H1 (cell line): ENCODE results near the gene LCLAT1. TPM values are rescaled to one million over a fixed set of nuclear protein-coding genes. Genes with fewer than 3 reads are reported as not detected.

Source experiments
- CTCF ChIA-PET: fragments of 300-600 bp; sonication (Branson Sonifier 250); formaldehyde crosslinking; loops from one replicate; lab custom pipeline; 2021; ENCODE audit not compliant: partially characterized antibody; lab: Charles Lee
- POLR2A ChIA-PET: fragments of 300-600 bp; sonication (Branson Sonifier 250); formaldehyde crosslinking; loops from one replicate; lab custom pipeline; 2021; ENCODE audit warnings: inconsistent platforms; ENCODE audit not compliant: partially characterized antibody; lab: Charles Lee
- DNase-seq, 2 experiments: peaks; one replicate each; pipeline versions ENCODE4 v3.0.0 to v3.0.0-alpha.2; 2010 to 2022; ENCODE audit warnings: low spot score in 2 of 2, low read depth in 1 of 2, mixed read lengths in 1 of 2
- FAIRE-seq: peaks from 2 replicates; lab custom pipeline; 2011; peaks lifted over from hg19 to GRCh38; lab: Jason Lieb, UNC
- H2AFZ ChIP-seq: 2 replicates; pipeline ENCODE4 v1.8.1; 2012; ENCODE audit warnings: low read length, inconsistent platforms
- H2AK5ac ChIP-seq: 2 replicates; pipeline ENCODE4 v1.6.1; 2013; ENCODE audit warnings: low read depth, low read length
- H2BK120ac ChIP-seq: replicated peaks from 2 replicates; pipeline ENCODE3; 2013; ENCODE audit warnings: low read depth, low read length, inconsistent platforms
- H2BK12ac ChIP-seq: 2 replicates; pipeline ENCODE4 v1.6.1; 2013; ENCODE audit warnings: low read depth, low read length
- H2BK15ac ChIP-seq: 2 replicates; pipeline ENCODE4 v1.6.1; 2013; ENCODE audit warnings: low read length
- H2BK20ac ChIP-seq: 2 replicates; pipeline ENCODE4 v1.6.1; 2013; ENCODE audit warnings: low read length
- H2BK5ac ChIP-seq: 2 replicates; pipeline ENCODE4 v1.6.1; 2013; ENCODE audit warnings: low read depth, low read length
- H3K14ac ChIP-seq: 2 replicates; pipeline ENCODE4 v1.6.1; 2013; ENCODE audit warnings: inconsistent platforms; ENCODE audit not compliant: insufficient read length
- H3K18ac ChIP-seq: 2 replicates; pipeline ENCODE4 v1.6.1; 2013; ENCODE audit warnings: low read length; ENCODE audit errors: extremely low read depth
- H3K23ac ChIP-seq: 2 replicates; pipeline ENCODE4 v1.6.1; 2013; ENCODE audit warnings: inconsistent platforms; ENCODE audit not compliant: insufficient read length
- H3K23me2 ChIP-seq: 2 replicates; pipeline ENCODE4 v1.6.1; 2013; ENCODE audit warnings: low read depth, low read length
- H3K27ac ChIP-seq: 2 replicates; pipeline ENCODE4 v1.6.1; 2011; ENCODE audit warnings: low read depth, low read length, inconsistent platforms
- H3K27me3 ChIP-seq, 4 experiments: replicated peaks in 1 of 4; 1 replicate in 1 of 4; 2 replicates in 3 of 4; pipeline versions ENCODE4 v1.6.1 to v1.8.1; 2011 to 2013; ENCODE audit warnings: low read length in 3 of 4, mild to moderate bottlenecking in 3 of 4, inconsistent platforms in 2 of 4, mixed read lengths in 2 of 4, moderate library complexity in 1 of 4; ENCODE audit not compliant: control insufficient read depth in 3 of 4, insufficient read depth in 3 of 4; ENCODE audit errors: extremely low read depth in 1 of 4
- H3K36me3 ChIP-seq, 4 experiments: 2 replicates each; pipeline versions ENCODE4 v1.6.1 to v1.8.1; 2011 to 2013; ENCODE audit warnings: mild to moderate bottlenecking in 4 of 4, low read length in 3 of 4, moderate library complexity in 2 of 4, control low read depth in 1 of 4, inconsistent platforms in 1 of 4; ENCODE audit not compliant: insufficient read depth in 4 of 4, control insufficient read depth in 2 of 4
- H3K4ac ChIP-seq: replicated peaks from 2 replicates; pipeline ENCODE3; 2013; ENCODE audit warnings: low read length, low read depth, mixed read lengths, inconsistent platforms; ENCODE audit not compliant: insufficient read length
- H3K4me1 ChIP-seq, 4 experiments: replicated peaks in 1 of 4; 1 replicate in 1 of 4; 2 replicates in 3 of 4; pipeline versions ENCODE4 v1.6.1 to v1.8.1; 2011 to 2013; ENCODE audit warnings: low read length in 3 of 4, inconsistent platforms in 2 of 4, mixed read lengths in 1 of 4; ENCODE audit not compliant: insufficient read depth in 4 of 4, control insufficient read depth in 3 of 4
- H3K4me2 ChIP-seq, 2 experiments: 2 replicates each; pipeline versions ENCODE4 v1.6.1 to v1.8.1; 2011 to 2013; ENCODE audit warnings: low read depth in 2 of 2, low read length in 2 of 2, control low read depth in 1 of 2, inconsistent platforms in 1 of 2, mild to moderate bottlenecking in 1 of 2; ENCODE audit not compliant: insufficient read depth in 1 of 2
- H3K4me3 ChIP-seq, 4 experiments: fragments of 200-600, 300-600 bp in 1 of 4; sonication (generic), shearing (Covaris generic), sonication (Bioruptor Twin) in 1 of 4; 2 replicates each; pipeline versions ENCODE4 v1.5.1 to v1.8.1; 2011 to 2016; ENCODE audit warnings: low read length in 4 of 4, low read depth in 3 of 4, control low read depth in 2 of 4, inconsistent platforms in 2 of 4, mild to moderate bottlenecking in 2 of 4, mixed read lengths in 1 of 4, moderate library complexity in 1 of 4; ENCODE audit not compliant: insufficient read depth in 2 of 4; ENCODE audit errors: extremely low read depth in 1 of 4
- H3K56ac ChIP-seq: replicated peaks from 2 replicates; pipeline ENCODE3; 2013; ENCODE audit warnings: low read depth, mild to moderate bottlenecking, mixed read lengths, low read length, inconsistent platforms; ENCODE audit not compliant: insufficient read length
- H3K79me1 ChIP-seq: 2 replicates; pipeline ENCODE4 v1.6.1; 2013; ENCODE audit warnings: low read depth, low read length, control low read depth
- H3K79me2 ChIP-seq, 2 experiments: 2 replicates each; pipeline versions ENCODE4 v1.6.1 to v1.8.1; 2012 to 2013; ENCODE audit warnings: low read length in 2 of 2, mild to moderate bottlenecking in 2 of 2, inconsistent platforms in 1 of 2; ENCODE audit not compliant: insufficient read depth in 2 of 2, control insufficient read depth in 1 of 2
- H3K9ac ChIP-seq, 4 experiments: replicated peaks in 1 of 4; 1 replicate in 1 of 4; 2 replicates in 3 of 4; pipeline versions ENCODE4 v1.6.1 to v1.8.1; 2011 to 2013; ENCODE audit warnings: low read depth in 3 of 4, low read length in 3 of 4, control low read depth in 2 of 4, mild to moderate bottlenecking in 2 of 4, moderate library complexity in 2 of 4, inconsistent platforms in 1 of 4; ENCODE audit errors: extremely low read depth in 1 of 4
- H3K9me3 ChIP-seq, 2 experiments: 2 replicates each; pipeline versions ENCODE4 v1.6.1 to v1.8.1; 2012 to 2013; ENCODE audit warnings: mild to moderate bottlenecking in 2 of 2, moderate library complexity in 2 of 2, control low read depth in 1 of 2, inconsistent platforms in 1 of 2, low read depth in 1 of 2, low read length in 1 of 2, mixed read lengths in 1 of 2; ENCODE audit not compliant: insufficient read depth in 2 of 2
- H4K20me1 ChIP-seq, 2 experiments: replicated peaks in 1 of 2; 2 replicates each; pipeline versions ENCODE3 to v1.8.1; 2011 to 2013; ENCODE audit warnings: inconsistent platforms in 2 of 2, low read length in 2 of 2, mild to moderate bottlenecking in 1 of 2; ENCODE audit not compliant: insufficient read depth in 2 of 2, control insufficient read depth in 1 of 2
- H4K5ac ChIP-seq: 2 replicates; pipeline ENCODE4 v1.6.1; 2013; ENCODE audit warnings: low read length, low read depth, mixed read lengths, inconsistent platforms; ENCODE audit not compliant: insufficient read length
- H4K8ac ChIP-seq: 2 replicates; pipeline ENCODE4 v1.8.0; 2013; ENCODE audit warnings: mild to moderate bottlenecking, moderate library complexity, low read length, inconsistent platforms; ENCODE audit not compliant: insufficient read depth; ENCODE audit errors: extremely low read depth
- H4K91ac ChIP-seq: replicated peaks from 2 replicates; pipeline ENCODE3; 2013; ENCODE audit warnings: low read length, mixed read lengths, inconsistent platforms; ENCODE audit not compliant: insufficient read length
- BACH1 ChIP-seq: IDR thresholded peaks from 2 replicates; pipeline ENCODE4 v1.6.1; 2012; ENCODE audit warnings: low read length, improper control_type of control experiment
- GABPA ChIP-seq: IDR thresholded peaks from 2 replicates; pipeline ENCODE4 v1.6.1; 2011; ENCODE audit warnings: mild to moderate bottlenecking, low read length, moderate library complexity, borderline replicate concordance; ENCODE audit not compliant: insufficient read depth
- NANOG ChIP-seq: IDR thresholded peaks from 2 replicates; pipeline ENCODE4 v1.6.1; 2011; ENCODE audit warnings: low read length, low read depth, mild to moderate bottlenecking, inconsistent platforms; ENCODE audit not compliant: insufficient read depth, poor library complexity, severe bottlenecking
- POLR2A ChIP-seq, 2 experiments: IDR thresholded peaks; 1 replicate in 1 of 2; 2 replicates in 1 of 2; pipeline ENCODE4 v1.6.1; 2011; ENCODE audit warnings: low read depth in 2 of 2, low read length in 2 of 2, mild to moderate bottlenecking in 2 of 2; ENCODE audit errors: control extremely low read depth in 1 of 2
- SIRT6 ChIP-seq: IDR thresholded peaks from one replicate; pipeline ENCODE4 v1.7.1; 2012; ENCODE audit warnings: low read length, inconsistent platforms
- SP2 ChIP-seq: IDR thresholded peaks from 2 replicates; pipeline ENCODE4 v1.6.1; 2012; ENCODE audit warnings: mild to moderate bottlenecking, low read length, inconsistent platforms
- SRF ChIP-seq: IDR thresholded peaks from 2 replicates; pipeline ENCODE4 v1.6.1; 2011; ENCODE audit warnings: mild to moderate bottlenecking, low read depth, low read length, moderate library complexity
- SUZ12 ChIP-seq: fragments of 200-600 bp; sonication (generic); IDR thresholded peaks from 2 replicates; pipeline ENCODE4 v1.6.1; 2012; ENCODE audit warnings: mild to moderate bottlenecking, inconsistent platforms, low read length, moderate library complexity, mixed read lengths
- WGBS, 2 experiments: shearing (Covaris generic) in 1 of 2; methylation state at CpG; one replicate each; pipeline versions ENCODE4 v1.1.6 to v1.1.7; 2013 to 2015; ENCODE audit warnings: low lambda C conversion rate in 2 of 2, mixed read lengths in 2 of 2, inconsistent platforms in 1 of 2, low coverage in 1 of 2, missing lambda C conversion rate in 1 of 2; ENCODE audit not compliant: insufficient replicate concordance in 2 of 2, insufficient coverage in 1 of 2, insufficient read length in 1 of 2; ENCODE audit errors: extremely low coverage in 1 of 2, missing lambda C conversion rate in 1 of 2; 5-methylcytosine and 5-hydroxymethylcytosine counted together
- polyA plus RNA-seq, 7 experiments: library from polyadenylated mRNA; depleted of rRNA in 3 of 7; stranded (reverse) in 5 of 7; unstranded in 2 of 7; fragments of >200 nt in 5 of 7; fragments of 200-250 nt in 2 of 7; gene quantifications; 1 replicate in 5 of 7; 2 replicates in 1 of 7; 4 replicates in 1 of 7; pipeline versions ENCODE4 v1.2.1 to v1.2.3, GENCODE V29; 2011 to 2013; ENCODE audit warnings: missing spikeins in 2 of 7, mixed read lengths in 2 of 7
- total RNA-seq: library from RNA; stranded (reverse); fragmentation: NEBNext Ultra II Directional; extraction: Animal tissue kit (Norgen Biotek cat#: 25700); gene quantifications from 2 replicates; pipeline ENCODE4 v1.2.1, GENCODE V29; 2021

LCLAT1 gene
- total and polyA plus RNA-seq, 2 of the 8 experiments (the other 6 are each of a cell fraction or from before 2014, with no cell fraction given), result 7.6 to 22.0 TPM

- Histone ChIP-seq H3K9me3 (no peaks in the 10 kb centered on the region), H3K14ac (no peak overlapping the region), H3K9ac (no peak overlapping the region), H3K36me3 (no peaks in the 10 kb centered on the region), H3K4me3 (peak overlapping the region in 1 of 4 experiments; percentile 82; a peak in 3 of 8 replicates), H2BK120ac (no peak overlapping the region), H2BK12ac (no peak overlapping the region), H3K4me1 (peaks cover 0 to 5% (median 3%) of the 10 kb centered on the region in 4 experiments; a peak in 5 of 7 replicates), H4K8ac (no peak overlapping the region), H3K56ac (no peak overlapping the region), H3K4ac (no peak overlapping the region), H2AK5ac (no peak overlapping the region), H3K23ac (no peak overlapping the region), H4K20me1 (peaks cover 0 to 2% of the 10 kb centered on the region in 2 experiments), H2AFZ (no peak overlapping the region), H3K79me2 (peaks cover 2 to 49% of the 10 kb centered on the region in 2 experiments; a peak in 2 of 4 replicates), H2BK15ac (no peak overlapping the region), H3K27me3 (peaks cover 0 to 5% (median under 1%) of the 10 kb centered on the region in 4 experiments; a peak in 3 of 7 replicates), H2BK20ac (no peak overlapping the region), H2BK5ac (no peak overlapping the region), H4K5ac (no peak overlapping the region), H3K27ac (no peak overlapping the region), H4K91ac (no peak overlapping the region), H3K79me1 (peaks cover 3% of the 10 kb centered on the region; the same call in 1 of the 2 replicates), H3K23me2 (peaks cover 5% of the 10 kb centered on the region; the same call in 1 of the 2 replicates), H3K18ac (no peak overlapping the region), H3K4me2 (peak overlapping the region; percentile 73 to 82; a peak in 3 of 4 replicates)
- FAIRE-seq (no peak), DNase-seq (no peak)
- ChIA-PET POLR2A (no interaction called here), CTCF (interaction anchor here (1.1 kb wide), 1 partner anchor 241 kb away, joined by 3 read pairs; no protein-coding TSS in a partner anchor)
- TF ChIP-seq SUZ12, result no peak
- TF ChIP-seq BACH1, result no peak
- no peak for TF ChIP-seq NANOG
- TF ChIP-seq POLR2A (IDR thresholded peaks at IDR 0.05; ENCODE audit: control extremely low read depth in 1 of 2, low read depth in 2 of 2, low read length in 2 of 2), result no peak
- TF ChIP-seq SRF, result no peak
- TF ChIP-seq SIRT6, result no peak
- TF ChIP-seq GABPA, result no peak
- no peak for TF ChIP-seq SP2
- 91% methylated on average over 4 of the region's 4 CpGs; no CpG with 5 or more reads in 1 of the 2 experiments for WGBS, 2 experiments
Measured at GRCh38 chr2:30448308-30448707, 1.3 kb downstream of the LCLAT1 start.
